Adrenal gland (tissue), 12 donors: ENCODE results near the gene STOML1. TPM values are rescaled to one million over a fixed set of nuclear protein-coding genes. Genes with fewer than 3 reads are reported as not detected.

Experiments
- DNase-seq, 7 donors: peaks; one replicate each; pipeline ENCODE4 v3.0.0-alpha.2; 2019 to 2020
- H3K27ac ChIP-seq, 5 donors: fragments of 200-600 bp; sonication (generic) in 4 of 5; 1 replicate in 3 of 5; 2 replicates in 2 of 5; pipeline versions ENCODE4 v1.5.1 to v1.8.0; 2016 to 2020; ENCODE audit warnings: mild to moderate bottlenecking in 1 of 5
- H3K27me3 ChIP-seq: fragments of 200-600 bp; 2 replicates; pipeline ENCODE4 v1.8.0; 2021
- H3K36me3 ChIP-seq, 2 donors: fragments of 200-600 bp; replicated peaks in 1 of 2; 1 replicate in 1 of 2; 2 replicates in 1 of 2; pipeline versions ENCODE4 v1.5.1 to v1.8.0; 2018 to 2022
- H3K4me1 ChIP-seq, 2 donors: fragments of 200-600 bp; replicated peaks in 1 of 2; 1 replicate in 1 of 2; 2 replicates in 1 of 2; pipeline versions ENCODE4 v1.5.1 to v1.8.0; 2018 to 2021
- H3K4me3 ChIP-seq, 4 donors: fragments of 200-600 bp; sonication (generic) in 3 of 4; one replicate each; pipeline ENCODE4 v1.5.1; 2016 to 2018
- H3K9me3 ChIP-seq, 3 donors: fragments of 200-600 bp; sonication (generic) in 1 of 3; replicated peaks in 1 of 3; 1 replicate in 2 of 3; 2 replicates in 1 of 3; pipeline versions ENCODE4 v1.5.1 to v1.8.0; 2016 to 2021
- CTCF ChIP-seq, 6 experiments: fragments of 450-650 bp in 4 of 6; fragments of 200-600 bp in 2 of 6; sonication (generic) in 1 of 6; IDR thresholded peaks; 1 replicate in 5 of 6; 2 replicates in 1 of 6; pipeline versions ENCODE4 v1.5.1 to v1.8.0; 2016 to 2021; ENCODE audit warnings: antibody characterized with exemption in 6 of 6, mild to moderate bottlenecking in 2 of 6, moderate library complexity in 1 of 6
- POLR2A ChIP-seq, 2 donors: fragments of 450-650 bp; IDR thresholded peaks; one replicate each; pipeline ENCODE4 v1.6.1; 2017; ENCODE audit warnings: antibody characterized with exemption in 2 of 2, mild to moderate bottlenecking in 2 of 2, moderate library complexity in 1 of 2
- WGBS, 4 donors: extraction: QIAGEN DNeasy Blood & Tissue Kit in 2 of 4; methylation state at CpG; one replicate each; pipeline versions ENCODE4 v1.1.5 to v1.1.7; 2013 to 2017; 5-methylcytosine and 5-hydroxymethylcytosine counted together
- intact Hi-C, 2 donors: fragments of 100-400 bp; cut with DNase I; formaldehyde crosslinking; loops; one replicate each; pipeline versions ENCODE4 v1.14.1 to v1.15.0; 2022 to 2023
- polyA plus RNA-seq, 3 donors: library from polyadenylated mRNA; stranded (reverse); fragments of 200-250 nt in 2 of 3; fragments of 350-450 nt in 1 of 3; fragmentation: Illumina TruSeq in 1 of 3; extraction: RNeasy Lipid Tissue Mini Kit (QIAGEN cat#74804) in 1 of 3; gene quantifications; one replicate each; pipeline ENCODE4 v1.2.3, GENCODE V29; 2013 to 2014
- total RNA-seq, 9 donors: library from RNA; depleted of rRNA in 4 of 9; stranded (reverse); fragments of >200 nt in 4 of 9; fragments of 120-200 nt in 1 of 9; fragmentation: NEBNext Ultra II Directional in 1 of 9; extraction: Animal tissue kit (Norgen Biotek cat#: 25700) in 1 of 9; gene quantifications; one replicate each; pipeline versions ENCODE4 v1.1.0 to v1.2.4, GENCODE V29; 2013 to 2023
- donor health status: healthy with polysubstance abuse.
- donor health status: Bipolar disorder and iron deficiency.
- donor health status: DM: yes; HTN: yes; CAD: no.
- donor health status: DM: no; HTN: no; CAD: no.
- donor health status: DM: no; HTN: no; CAD: no.
- donor health status: DM: yes; HTN: yes; CAD: no.

Gene STOML1
- total and polyA plus RNA-seq, 12 donors, result 8.6 to 92.2 (median 29.6) TPM

DNA sequence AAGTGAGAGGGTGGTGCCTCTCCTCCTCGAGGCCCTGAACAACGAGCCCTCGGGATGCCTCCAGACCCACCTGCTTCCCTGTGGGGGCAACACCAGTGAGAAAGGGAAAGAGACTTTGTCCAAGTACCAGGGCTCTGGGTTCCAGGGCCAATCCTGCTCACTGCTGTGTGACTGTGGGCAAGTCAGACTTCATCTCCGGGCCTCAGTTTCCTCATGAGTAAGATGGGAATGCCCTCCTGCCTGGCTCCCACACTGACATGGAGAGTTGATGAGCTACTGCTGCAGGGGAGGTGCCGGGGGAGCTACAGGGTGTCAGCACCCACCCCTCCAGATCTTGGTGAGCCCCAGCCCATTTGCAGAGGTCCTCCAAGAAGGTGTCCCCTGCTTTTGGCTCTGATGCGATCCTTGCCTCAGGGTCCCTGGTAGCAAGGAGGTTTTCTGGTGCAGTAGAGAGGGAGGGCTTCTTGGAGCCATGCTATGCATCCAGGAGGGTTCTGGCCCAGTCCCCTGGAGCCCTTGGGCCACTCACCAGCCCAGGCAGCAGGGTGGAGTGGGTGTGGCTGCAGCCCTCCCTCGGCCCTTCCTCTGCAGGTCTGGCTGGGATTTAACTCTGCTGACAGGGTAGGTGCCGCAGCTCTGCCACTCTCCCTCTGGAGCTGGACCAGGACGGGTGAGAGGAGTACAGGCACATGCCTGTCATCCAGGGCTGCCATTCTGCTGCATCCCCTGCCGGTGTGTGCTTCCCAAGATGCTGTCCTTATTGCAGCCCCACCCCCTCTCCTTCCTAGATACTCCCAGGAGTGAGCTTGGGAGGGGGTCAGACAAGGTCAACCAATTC is 39.0 kb downstream of the STOML1 start:
- WGBS, 4 donors, result 81 to 93% (median 88%) methylated on average over 7 to 10 of the region's 10 CpGs
- intact Hi-C loops, result no loop called here

GRCh38 chr15:73952171-73952912 is 39.8 kb downstream of the STOML1 start:
- H3K4me3 ChIP-seq, result no peak overlapping the region
- H3K36me3 ChIP-seq, result peaks cover 0 to 3% of the 10 kb centered on the region in 2 donors
- DNase-seq, result no peak
- peak overlapping the region; percentile 90 to 94 (median 92) for H3K27ac ChIP-seq
- no peaks in the 10 kb centered on the region for H3K27me3 ChIP-seq
- H3K9me3 ChIP-seq, result no peaks in the 10 kb centered on the region
- intact Hi-C loops, result no loop called here
- peaks cover 17 to 20% of the 10 kb centered on the region in 2 donors for H3K4me1 ChIP-seq
- TF ChIP-seq POLR2A (IDR thresholded peaks at IDR 0.05), result no peak
- TF ChIP-seq CTCF (IDR thresholded peaks at IDR 0.05), result no peak
- 79 to 93% (median 85%) methylated on average over 14 to 21 of the region's 21 CpGs for WGBS, 4 donors

More for the DNA sequence above, 39.0 kb downstream of the STOML1 start:
- no peak overlapping the region for H3K4me3 ChIP-seq
- peaks cover 17 to 20% of the 10 kb centered on the region in 2 donors for H3K4me1 ChIP-seq
- H3K9me3 ChIP-seq, result no peaks in the 10 kb centered on the region
- H3K36me3 ChIP-seq, result peaks cover 0 to 3% of the 10 kb centered on the region in 2 donors
- H3K27ac ChIP-seq, result peak overlapping the region in 2 of 5 donors; percentile 93 to 94
- DNase-seq, result no peak
- no peaks in the 10 kb centered on the region for H3K27me3 ChIP-seq
- no peak for TF ChIP-seq CTCF (IDR thresholded peaks at IDR 0.05)
- TF ChIP-seq POLR2A (IDR thresholded peaks at IDR 0.05), result no peak

DNA sequence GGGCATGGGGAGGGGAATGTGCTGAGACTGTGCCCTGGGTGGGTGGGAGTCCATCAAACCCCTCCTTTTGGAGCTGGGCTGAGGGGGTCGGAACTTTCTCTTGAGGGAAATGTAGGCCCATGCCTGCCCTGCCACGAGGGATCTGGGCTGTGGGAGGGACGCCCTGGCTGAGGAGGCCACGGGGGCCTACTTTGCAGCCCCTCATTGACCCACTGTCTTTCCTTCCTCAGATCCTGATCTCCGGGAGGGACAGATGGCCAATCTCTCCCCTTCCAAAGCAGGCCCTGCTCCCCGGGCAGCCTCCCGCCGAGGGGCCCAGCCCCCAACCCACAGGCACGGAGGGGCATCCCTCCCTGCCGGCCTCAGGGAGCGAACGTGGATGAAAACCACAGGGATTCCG is 40.5 kb downstream of the STOML1 start:
- Histone ChIP-seq H3K4me3 (no peak overlapping the region), H3K9me3 (no peaks in the 10 kb centered on the region), H3K27me3 (no peaks in the 10 kb centered on the region), H3K27ac (peak overlapping the region; percentile 90 to 94 (median 92)), H3K36me3 (peaks cover 0 to 3% of the 10 kb centered on the region in 2 donors), H3K4me1 (peaks cover 17 to 20% of the 10 kb centered on the region in 2 donors)
- intact Hi-C loops, result no loop called here
- DNase-seq, result no peak
- TF ChIP-seq POLR2A (IDR thresholded peaks at IDR 0.05), result no peak
- WGBS, 4 donors, result 47 to 59% (median 53%) methylated on average over 12 to 13 of the region's 13 CpGs

GRCh38 chr15:73950831-73951561 is 41.1 kb downstream of the STOML1 start:
- Histone ChIP-seq H3K27ac (peak overlapping the region; percentile 90 to 94 (median 92)), H3K27me3 (no peaks in the 10 kb centered on the region), H3K36me3 (peaks cover 0 to 3% of the 10 kb centered on the region in 2 donors), H3K4me3 (no peak overlapping the region), H3K9me3 (no peaks in the 10 kb centered on the region), H3K4me1 (peaks cover 17 to 20% of the 10 kb centered on the region in 2 donors)
- intact Hi-C loops, result no loop called here
- TF ChIP-seq CTCF (IDR thresholded peaks at IDR 0.05) (peak; percentile 66 to 92 (median 84)), POLR2A (IDR thresholded peaks at IDR 0.05) (peak in 1 of 2 donors; percentile 60)
- DNase-seq, result peak; percentile 92 to 98 (median 98)
- WGBS, 4 donors, result 3 to 6% (median 3%) methylated on average over 12 to 15 of the region's 15 CpGs
